Right lobe of liver (tissue), 6 donors: ENCODE data around the gene BOLA2B. TPM values are rescaled to one million over a fixed set of nuclear protein-coding genes. Genes with fewer than 3 reads are reported as not detected.

Experiments
- ATAC-seq, 4 donors: fragments of 200-7000 bp; cut with Tn5 transposase; one replicate each; pipeline ENCODE4 v1.9.1; 2020; ENCODE audit warnings: mild to moderate bottlenecking in 4 of 4, moderate library complexity in 4 of 4
- DNase-seq, 3 donors: peaks; one replicate each; pipeline ENCODE4 v3.0.0-alpha.2; 2020
- H3K27ac ChIP-seq, 3 donors: fragments of 200-600 bp; one replicate each; pipeline ENCODE4 v1.8.0; 2022
- H3K27me3 ChIP-seq, 2 donors: fragments of 200-600 bp; one replicate each; pipeline ENCODE4 v1.8.0; 2022
- H3K36me3 ChIP-seq, 4 donors: fragments of 200-600 bp; sonication (generic) in 1 of 4; one replicate each; pipeline versions ENCODE4 v1.5.1 to v1.8.0; 2017 to 2022; ENCODE audit warnings: control low read depth in 1 of 4
- H3K4me1 ChIP-seq, 4 donors: fragments of 200-600 bp; sonication (generic) in 1 of 4; one replicate each; pipeline versions ENCODE4 v1.5.1 to v1.8.0; 2017 to 2022; ENCODE audit warnings: control low read depth in 1 of 4
- H3K4me3 ChIP-seq, 3 donors: fragments of 200-600 bp; one replicate each; pipeline ENCODE4 v1.8.0; 2022
- H3K9me3 ChIP-seq, 4 donors: fragments of 200-600 bp; sonication (generic) in 1 of 4; one replicate each; pipeline versions ENCODE4 v1.5.1 to v1.8.0; 2017 to 2022; ENCODE audit warnings: control low read depth in 1 of 4
- POLR2A ChIP-seq: fragments of 450-650 bp; IDR thresholded peaks from one replicate; pipeline ENCODE4 v1.6.1; 2017; ENCODE audit warnings: antibody characterized with exemption, mild to moderate bottlenecking
- WGBS: methylation state at CpG from one replicate; pipeline ENCODE4 v1.1.6; 2018; ENCODE audit warnings: low coverage, low lambda C conversion rate; ENCODE audit not compliant: insufficient coverage; ENCODE audit errors: missing lambda C conversion rate; 5-methylcytosine and 5-hydroxymethylcytosine counted together
- intact Hi-C, 2 donors: fragments of 100-400 bp; cut with DNase I; formaldehyde crosslinking; loops; one replicate each; pipeline versions ENCODE4 v1.11.2 to v1.14.1; 2022
- total RNA-seq, 6 experiments: library from RNA; depleted of rRNA in 2 of 6; stranded (reverse); fragments of >200 nt in 2 of 6; fragmentation: NEBNext Ultra II Directional in 3 of 6; extraction: Animal tissue kit (Norgen Biotek cat#: 25700) in 3 of 6; gene quantifications; one replicate each; pipeline versions ENCODE4 v1.1.0 to v1.2.4, GENCODE V29; 2016 to 2023
- TF ChIP-seq, protein P1 (sequence below), 4 donors: fragments of 200-600 bp in 3 of 4; fragments of 450-650 bp in 1 of 4; IDR thresholded peaks; one replicate each; pipeline versions ENCODE4 v1.5.1 to v1.8.0; 2016 to 2022; ENCODE audit warnings: antibody characterized with exemption in 4 of 4, mild to moderate bottlenecking in 2 of 4
- donor health status: DM: no; HTN: yes; CAD: no.
- donor health status: DM: no; HTN: no; CAD: no.
- donor health status: DM: no; HTN: no; CAD: no.
- donor health status: DM: no; HTN: yes; CAD: no.
- donor health status: DM: no; HTN: yes; CAD: no.

The BOLA2B gene
- total RNA-seq, 6 experiments from 2014 or later, result 22.9 to 139 (median 25.6) TPM

DNA sequence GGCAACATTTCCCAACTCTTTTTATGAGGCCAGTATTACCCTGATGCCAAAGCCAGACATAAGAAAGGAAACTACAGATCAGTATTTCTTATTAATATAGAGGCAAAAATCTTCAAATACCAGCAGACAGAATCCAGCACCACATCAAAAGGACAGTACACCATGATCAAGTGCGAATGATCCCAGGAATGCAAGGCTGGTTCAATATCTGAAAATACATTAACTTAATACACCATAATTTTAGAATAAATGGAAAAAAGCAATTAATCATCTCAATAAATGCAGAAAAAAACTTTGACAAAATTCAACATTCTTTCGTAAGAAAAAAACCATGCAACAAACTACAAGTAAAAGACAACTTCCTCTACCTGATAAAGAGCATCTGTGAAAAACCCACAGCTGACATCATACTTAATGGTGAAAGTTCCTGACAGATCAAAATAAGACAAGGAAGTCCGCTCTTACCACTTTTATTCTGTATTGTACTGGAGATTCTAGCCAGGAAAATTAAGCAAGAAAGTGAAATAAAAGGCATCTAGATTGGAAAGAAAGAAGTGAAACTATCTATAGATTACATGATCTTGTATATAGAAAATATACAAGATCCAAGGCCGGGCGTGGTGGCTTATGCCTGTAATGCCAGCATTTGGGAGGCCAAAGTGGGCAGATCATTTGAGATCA, 44.1 kb downstream of the BOLA2B start:
- H3K27ac ChIP-seq, result no peak overlapping the region
- H3K4me3 ChIP-seq, result no peak overlapping the region
- TF ChIP-seq, protein P1, sequence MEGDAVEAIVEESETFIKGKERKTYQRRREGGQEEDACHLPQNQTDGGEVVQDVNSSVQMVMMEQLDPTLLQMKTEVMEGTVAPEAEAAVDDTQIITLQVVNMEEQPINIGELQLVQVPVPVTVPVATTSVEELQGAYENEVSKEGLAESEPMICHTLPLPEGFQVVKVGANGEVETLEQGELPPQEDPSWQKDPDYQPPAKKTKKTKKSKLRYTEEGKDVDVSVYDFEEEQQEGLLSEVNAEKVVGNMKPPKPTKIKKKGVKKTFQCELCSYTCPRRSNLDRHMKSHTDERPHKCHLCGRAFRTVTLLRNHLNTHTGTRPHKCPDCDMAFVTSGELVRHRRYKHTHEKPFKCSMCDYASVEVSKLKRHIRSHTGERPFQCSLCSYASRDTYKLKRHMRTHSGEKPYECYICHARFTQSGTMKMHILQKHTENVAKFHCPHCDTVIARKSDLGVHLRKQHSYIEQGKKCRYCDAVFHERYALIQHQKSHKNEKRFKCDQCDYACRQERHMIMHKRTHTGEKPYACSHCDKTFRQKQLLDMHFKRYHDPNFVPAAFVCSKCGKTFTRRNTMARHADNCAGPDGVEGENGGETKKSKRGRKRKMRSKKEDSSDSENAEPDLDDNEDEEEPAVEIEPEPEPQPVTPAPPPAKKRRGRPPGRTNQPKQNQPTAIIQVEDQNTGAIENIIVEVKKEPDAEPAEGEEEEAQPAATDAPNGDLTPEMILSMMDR (IDR thresholded peaks at IDR 0.05), result no peak
- TF ChIP-seq POLR2A, result no peak
- ATAC-seq (no peak), DNase-seq (no peak)
- H3K36me3 ChIP-seq, result no peaks in the 10 kb centered on the region
- H3K9me3 ChIP-seq, result no peaks in the 10 kb centered on the region
- no peaks in the 10 kb centered on the region for H3K4me1 ChIP-seq
- H3K27me3 ChIP-seq, result no peaks in the 10 kb centered on the region
- WGBS, result 66% methylated on average over 5 of the region's 5 CpGs
- intact Hi-C loops, result no loop called here

DNA sequence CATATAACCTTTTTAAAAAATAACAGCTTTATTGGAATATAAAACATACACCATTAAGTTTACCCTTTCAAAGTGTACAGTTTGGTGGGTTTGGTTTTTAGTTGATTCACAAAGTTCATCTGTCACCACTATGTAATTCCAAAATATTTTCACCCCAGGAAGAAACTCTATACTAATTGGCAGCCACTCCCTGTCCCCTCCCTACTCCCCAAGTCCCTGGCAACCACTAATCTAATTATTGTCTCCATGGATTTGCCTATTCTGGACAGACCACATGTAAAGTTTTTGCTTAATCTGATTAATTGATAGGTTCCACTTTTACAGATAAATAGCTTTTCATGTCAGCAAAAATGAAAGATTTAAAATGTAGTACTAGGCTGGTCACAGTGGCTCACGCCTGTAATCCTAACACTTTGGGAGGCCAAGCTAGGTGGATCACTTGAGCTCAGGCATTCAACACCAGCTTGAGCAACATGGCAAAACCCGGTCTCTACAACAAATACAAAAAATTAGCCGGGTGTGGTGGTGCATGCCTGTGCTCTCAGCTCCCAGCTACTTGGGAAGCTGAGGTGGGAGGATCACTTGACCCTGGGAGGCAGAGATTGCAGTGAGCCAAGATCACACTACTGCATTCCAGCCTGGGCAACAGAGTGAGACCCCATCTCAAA, 45.5 kb downstream of the BOLA2B start:
- DNase-seq (no peak), ATAC-seq (no peak)
- intact Hi-C loops, result no loop called here
- no peaks in the 10 kb centered on the region for H3K4me1 ChIP-seq
- 89% methylated on average over 3 of the region's 3 CpGs for WGBS
- no peaks in the 10 kb centered on the region for H3K27me3 ChIP-seq
- TF ChIP-seq, protein P1 (IDR thresholded peaks at IDR 0.05), result no peak
- TF ChIP-seq POLR2A, result no peak
- no peaks in the 10 kb centered on the region for H3K36me3 ChIP-seq
- H3K27ac ChIP-seq, result no peak overlapping the region
- no peak overlapping the region for H3K4me3 ChIP-seq
- no peaks in the 10 kb centered on the region for H3K9me3 ChIP-seq

DNA sequence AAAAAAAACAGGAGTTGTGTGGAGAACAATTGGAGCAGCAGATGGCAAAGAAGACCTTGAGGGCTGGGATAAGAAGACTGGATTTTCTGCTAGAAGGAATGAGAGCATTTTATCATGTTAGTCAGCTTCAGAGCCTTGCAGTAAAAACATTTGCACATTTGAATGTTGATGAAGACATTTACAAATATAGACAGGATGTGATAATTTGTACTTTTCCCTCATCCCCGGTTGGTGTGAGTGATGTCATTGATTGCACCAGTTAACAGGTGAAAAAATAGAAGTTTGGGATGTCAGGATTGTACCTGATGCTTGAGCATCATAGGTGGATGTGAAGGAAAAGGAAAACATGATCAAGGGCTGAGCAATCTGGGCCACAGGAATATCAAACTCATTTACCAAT, 47.8 kb downstream of the BOLA2B start:
- H3K27ac ChIP-seq, result no peak overlapping the region
- no peak for DNase-seq
- WGBS, result 26% methylated on average over 1 of the region's 1 CpG
- TF ChIP-seq, protein P1 (IDR thresholded peaks at IDR 0.05), result no peak
- TF ChIP-seq POLR2A, result no peak
- no peaks in the 10 kb centered on the region for H3K9me3 ChIP-seq
- no peaks in the 10 kb centered on the region for H3K27me3 ChIP-seq
- no peak for ATAC-seq
- no peak overlapping the region for H3K4me3 ChIP-seq
- intact Hi-C loops, result no loop called here
- H3K36me3 ChIP-seq, result no peaks in the 10 kb centered on the region
- no peaks in the 10 kb centered on the region for H3K4me1 ChIP-seq

DNA sequence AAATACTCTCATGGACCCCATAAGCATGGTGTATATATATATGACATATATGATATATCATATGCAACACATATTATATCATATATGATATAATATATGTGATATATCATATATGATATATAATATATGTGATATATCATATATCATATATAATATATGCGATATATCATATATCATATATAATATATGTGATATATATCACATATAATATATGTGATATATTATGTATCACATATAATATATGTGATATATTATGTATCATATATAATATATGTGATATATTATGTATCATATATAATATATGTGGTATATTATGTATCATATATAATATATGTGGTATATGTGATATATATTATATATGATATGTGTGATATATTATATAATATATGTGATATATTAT, 48.5 kb downstream of the BOLA2B start:
- Histone ChIP-seq H3K36me3 (no peaks in the 10 kb centered on the region), H3K27ac (no peak overlapping the region), H3K9me3 (no peaks in the 10 kb centered on the region), H3K4me3 (no peak overlapping the region), H3K4me1 (no peaks in the 10 kb centered on the region), H3K27me3 (no peaks in the 10 kb centered on the region)
- 25% methylated on average over 1 of the region's 1 CpG for WGBS
- intact Hi-C loops, result no loop called here
- no peak for TF ChIP-seq POLR2A
- TF ChIP-seq, protein P1 (IDR thresholded peaks at IDR 0.05), result no peak
- DNase-seq (no peak), ATAC-seq (no peak)
